Omental fat pad (tissue), 4 donors: ENCODE measurements around the gene JOSD2. TPM values are rescaled to one million over a fixed set of nuclear protein-coding genes. Genes with fewer than 3 reads are reported as not detected.

Experiments
- ATAC-seq: fragments of 150-250 bp; one replicate; pipeline ENCODE4 v1.9.1; 2016; ENCODE audit warnings: mild to moderate bottlenecking, moderate library complexity; ENCODE audit not compliant: low FRiP score
- DNase-seq: peaks from one replicate; pipeline ENCODE4 v3.0.0-alpha.2; 2019; ENCODE audit warnings: low spot score
- CTCF ChIP-seq, 3 donors: fragments of 450-650 bp; IDR thresholded peaks; one replicate each; pipeline ENCODE4 v1.5.1; 2016 to 2017; ENCODE audit warnings: antibody characterized with exemption in 3 of 3, mild to moderate bottlenecking in 3 of 3, moderate library complexity in 2 of 3
- total RNA-seq, 4 donors: library from RNA; depleted of rRNA; stranded (reverse); fragments of >200 nt; gene quantifications; one replicate each; pipeline ENCODE4 v1.1.0, GENCODE V29; 2016

JOSD2 gene
- total RNA-seq, 4 donors from 2014 or later = 20.4 to 32.0 (median 23.0) TPM

GRCh38 chr19:50488389-50489194 lies 22.4 kb downstream of the JOSD2 start:
- DNase-seq (no peak), ATAC-seq (no peak)
- no peak for TF ChIP-seq CTCF (IDR thresholded peaks at IDR 0.05)

GRCh38 chr19:50486823-50487515 lies 24.0 kb downstream of the JOSD2 start:
- ATAC-seq (no peak), DNase-seq (no peak)
- no peak for TF ChIP-seq CTCF (IDR thresholded peaks at IDR 0.05)

- no peak for TF ChIP-seq CTCF (IDR thresholded peaks at IDR 0.05)
- ATAC-seq (no peak), DNase-seq (no peak)
Measured at GRCh38 chr19:50485284-50485955, 25.6 kb downstream of the JOSD2 start.

GRCh38 chr19:50482916-50483315 lies 28.1 kb downstream of the JOSD2 start:
- DNase-seq = no peak
- ATAC-seq = no peak
- no peak for TF ChIP-seq CTCF (IDR thresholded peaks at IDR 0.05)

GRCh38 chr19:50482271-50482855 lies 28.6 kb downstream of the JOSD2 start:
- TF ChIP-seq CTCF (IDR thresholded peaks at IDR 0.05) = no peak
- ATAC-seq (no peak), DNase-seq (no peak)

- no peak for TF ChIP-seq CTCF (IDR thresholded peaks at IDR 0.05)
- ATAC-seq = no peak
- DNase-seq = no peak
Measured at GRCh38 chr19:50481351-50482149, 29.4 kb downstream of the JOSD2 start.
